WERI-Rb-1 (cell line): ENCODE data around the gene TCF25.

ENCODE experiments used
- DNase-seq: peaks from one replicate; pipeline ENCODE4 v3.0.0-alpha.2; 2020
- H3K27ac ChIP-seq: fragments of 250-450 bp; sonication (Bioruptor Pico); 2 replicates; pipeline ENCODE4 v1.5.1; 2020; ENCODE audit warnings: mild to moderate bottlenecking, moderate library complexity
- H3K27me3 ChIP-seq: fragments of 250-450 bp; sonication (Bioruptor Pico); 2 replicates; pipeline ENCODE4 v1.5.1; 2021; ENCODE audit warnings: mild to moderate bottlenecking, low read depth, moderate library complexity; ENCODE audit not compliant: insufficient read depth, severe bottlenecking
- H3K36me3 ChIP-seq: fragments of 250-450 bp; sonication (Bioruptor Pico); 2 replicates; pipeline ENCODE4 v1.5.1; 2020; ENCODE audit warnings: mild to moderate bottlenecking, moderate library complexity
- H3K4me3 ChIP-seq: 2 replicates; pipeline ENCODE4 v1.5.1; 2011; ENCODE audit warnings: low read depth, mild to moderate bottlenecking, control low read depth, low read length
- H3K9me3 ChIP-seq: fragments of 250-450 bp; sonication (Bioruptor Pico); 2 replicates; pipeline ENCODE4 v1.5.1; 2021; ENCODE audit warnings: mild to moderate bottlenecking, moderate library complexity; ENCODE audit not compliant: severe bottlenecking
- TF ChIP-seq, protein P1 (sequence below): IDR thresholded peaks from 2 replicates; pipeline ENCODE4 v1.5.1; 2011; ENCODE audit warnings: low read depth, mild to moderate bottlenecking, control low read depth, inconsistent platforms, low read length

Gene TCF25

DNA sequence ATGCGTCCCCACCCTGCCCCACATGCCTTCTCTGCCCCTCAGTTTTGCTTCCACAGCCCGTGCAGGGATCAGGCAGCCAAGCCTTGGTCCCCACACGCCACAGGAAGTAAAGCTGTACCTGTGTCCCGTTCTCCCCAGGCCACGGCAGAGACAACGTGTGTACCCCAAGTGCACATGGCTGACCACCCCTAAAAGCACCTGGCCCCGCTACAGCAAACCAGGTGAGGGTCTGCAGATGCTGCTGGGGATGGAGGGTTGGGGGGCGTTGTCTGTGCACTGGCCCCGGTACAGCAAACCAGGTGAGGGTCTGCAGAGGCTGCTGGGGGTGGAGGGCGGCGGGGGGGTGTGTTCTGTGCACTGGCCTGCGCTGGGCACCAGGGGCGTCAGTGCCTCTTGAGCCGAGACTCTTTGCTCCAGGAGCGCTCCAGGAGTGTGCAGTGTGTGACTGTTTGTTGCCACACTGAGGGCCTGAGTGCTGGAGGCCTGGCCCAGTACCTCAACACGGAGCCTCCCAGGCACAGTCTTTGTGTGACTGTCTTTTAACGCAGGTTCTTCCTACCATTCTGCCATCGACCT lies 18.8 kb downstream of the TCF25 start:
- TF ChIP-seq, protein P1, sequence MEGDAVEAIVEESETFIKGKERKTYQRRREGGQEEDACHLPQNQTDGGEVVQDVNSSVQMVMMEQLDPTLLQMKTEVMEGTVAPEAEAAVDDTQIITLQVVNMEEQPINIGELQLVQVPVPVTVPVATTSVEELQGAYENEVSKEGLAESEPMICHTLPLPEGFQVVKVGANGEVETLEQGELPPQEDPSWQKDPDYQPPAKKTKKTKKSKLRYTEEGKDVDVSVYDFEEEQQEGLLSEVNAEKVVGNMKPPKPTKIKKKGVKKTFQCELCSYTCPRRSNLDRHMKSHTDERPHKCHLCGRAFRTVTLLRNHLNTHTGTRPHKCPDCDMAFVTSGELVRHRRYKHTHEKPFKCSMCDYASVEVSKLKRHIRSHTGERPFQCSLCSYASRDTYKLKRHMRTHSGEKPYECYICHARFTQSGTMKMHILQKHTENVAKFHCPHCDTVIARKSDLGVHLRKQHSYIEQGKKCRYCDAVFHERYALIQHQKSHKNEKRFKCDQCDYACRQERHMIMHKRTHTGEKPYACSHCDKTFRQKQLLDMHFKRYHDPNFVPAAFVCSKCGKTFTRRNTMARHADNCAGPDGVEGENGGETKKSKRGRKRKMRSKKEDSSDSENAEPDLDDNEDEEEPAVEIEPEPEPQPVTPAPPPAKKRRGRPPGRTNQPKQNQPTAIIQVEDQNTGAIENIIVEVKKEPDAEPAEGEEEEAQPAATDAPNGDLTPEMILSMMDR, result no peak
- Histone ChIP-seq H3K27me3 (no peaks in the 10 kb centered on the region), H3K27ac (no peak overlapping the region), H3K9me3 (no peaks in the 10 kb centered on the region), H3K36me3 (no peaks in the 10 kb centered on the region), H3K4me3 (no peak overlapping the region)
- DNase-seq, result no peak

DNA sequence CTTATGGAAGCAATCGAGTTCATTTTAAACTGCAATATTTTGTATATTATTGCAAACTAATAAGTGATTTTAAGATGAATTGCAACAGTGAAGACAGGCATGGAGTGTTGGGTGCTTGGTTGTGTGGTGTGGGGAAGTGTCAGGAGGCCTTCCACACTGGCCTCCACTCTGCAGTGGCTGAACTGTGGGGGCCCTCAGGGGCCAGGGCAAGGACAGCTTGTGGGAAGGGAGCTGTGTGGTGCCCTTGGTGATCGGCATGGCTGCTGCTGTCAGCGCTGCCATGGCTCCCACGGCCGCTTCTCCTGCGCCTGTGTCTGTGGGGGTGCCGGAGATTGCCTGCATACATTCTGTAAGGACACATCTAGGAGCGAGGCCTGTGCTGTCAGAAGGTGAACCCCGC lies 19.2 kb downstream of the TCF25 start:
- TF ChIP-seq, protein P1, result no peak
- no peak for DNase-seq
- H3K36me3 ChIP-seq, result no peaks in the 10 kb centered on the region
- H3K27ac ChIP-seq, result no peak overlapping the region
- H3K9me3 ChIP-seq, result no peaks in the 10 kb centered on the region
- H3K4me3 ChIP-seq, result no peak overlapping the region
- H3K27me3 ChIP-seq, result no peaks in the 10 kb centered on the region

DNA sequence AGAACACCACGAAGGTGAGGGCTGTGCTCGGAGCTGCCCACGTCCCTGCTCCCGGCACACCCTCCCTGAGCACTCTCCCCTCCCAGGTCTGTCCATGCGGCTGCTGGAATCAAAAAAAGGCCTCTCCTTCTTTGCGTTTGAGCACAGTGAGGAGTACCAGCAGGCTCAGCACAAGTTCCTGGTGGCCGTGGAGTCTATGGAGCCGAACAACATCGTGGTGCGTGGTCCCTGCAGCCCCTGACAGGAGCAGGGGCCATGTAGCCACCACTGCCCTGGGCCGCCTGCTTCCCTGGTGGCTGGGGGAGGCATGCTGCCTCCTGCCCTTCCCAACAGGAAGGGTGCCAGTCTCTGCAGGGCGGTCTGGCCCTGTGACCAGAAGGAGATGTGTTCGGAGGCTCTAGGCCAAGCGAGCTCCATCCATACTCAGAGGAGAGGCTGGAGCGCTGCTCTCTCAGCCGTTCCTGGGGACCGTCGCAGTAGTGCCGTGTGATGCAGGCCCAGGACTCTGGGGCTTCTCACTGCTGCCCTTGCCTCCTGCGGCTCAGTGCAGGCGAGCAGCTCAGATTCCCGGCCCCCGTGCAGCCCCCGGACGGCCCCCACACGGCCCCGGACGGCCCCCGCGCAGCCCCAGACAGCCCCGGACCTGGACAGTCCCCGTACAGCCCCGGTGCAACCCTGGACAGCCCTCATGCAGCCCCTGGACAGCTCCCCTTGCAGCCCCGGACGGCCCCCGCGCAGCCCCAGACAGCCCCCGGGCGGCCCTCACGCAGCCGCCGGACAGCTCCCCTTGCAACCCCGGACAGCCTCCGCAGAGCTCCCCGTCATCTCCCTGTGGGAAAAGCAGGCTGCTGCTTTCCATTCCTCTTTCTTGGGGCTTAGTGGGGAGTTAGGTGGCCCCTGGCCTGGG lies 20.5 kb downstream of the TCF25 start:
- no peaks in the 10 kb centered on the region for H3K36me3 ChIP-seq
- H3K9me3 ChIP-seq, result no peaks in the 10 kb centered on the region
- H3K4me3 ChIP-seq, result no peak overlapping the region
- no peak for DNase-seq
- TF ChIP-seq, protein P1, result no peak
- H3K27me3 ChIP-seq, result no peaks in the 10 kb centered on the region
- H3K27ac ChIP-seq, result no peak overlapping the region

DNA sequence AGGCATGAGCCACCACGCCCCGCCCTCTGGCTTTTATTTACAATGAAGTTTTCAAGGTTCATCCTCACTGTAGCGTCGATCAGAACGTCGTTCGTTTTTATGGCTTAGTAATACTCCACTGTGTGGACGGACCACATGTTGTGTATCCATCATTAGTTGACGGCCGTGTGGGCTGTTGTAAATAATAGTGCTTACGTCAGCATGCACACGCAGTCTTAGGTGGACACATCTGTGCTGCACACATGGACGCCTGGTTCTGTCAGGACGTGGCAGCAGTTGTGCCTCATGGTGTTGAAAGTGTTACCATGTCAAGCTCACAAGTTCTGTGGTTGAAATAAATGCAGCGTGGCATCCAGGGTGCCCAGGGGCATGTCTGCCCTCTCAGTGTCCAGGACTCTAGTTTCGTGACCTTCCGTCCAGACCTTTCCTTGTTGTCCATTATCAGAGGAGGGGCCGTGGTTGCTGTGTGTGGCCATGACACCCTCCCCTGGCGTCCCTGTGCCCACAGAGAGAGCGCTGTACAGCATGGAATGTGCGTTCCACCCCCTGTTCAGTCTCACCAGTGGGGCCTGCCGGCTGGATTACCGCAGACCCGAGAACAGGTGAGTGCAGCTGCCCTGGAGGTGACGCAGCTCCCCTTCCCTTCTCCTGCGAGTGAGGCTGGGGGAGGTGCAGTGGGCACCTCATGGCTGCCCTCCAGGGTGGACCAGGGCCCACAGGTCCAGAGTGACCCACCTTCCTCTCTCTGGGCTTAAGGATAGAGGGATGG lies 22.3 kb downstream of the TCF25 start:
- TF ChIP-seq, protein P1, result no peak
- H3K27ac ChIP-seq, result no peak overlapping the region
- no peaks in the 10 kb centered on the region for H3K36me3 ChIP-seq
- no peak for DNase-seq
- H3K4me3 ChIP-seq, result no peak overlapping the region
- no peaks in the 10 kb centered on the region for H3K27me3 ChIP-seq
- no peaks in the 10 kb centered on the region for H3K9me3 ChIP-seq

DNA sequence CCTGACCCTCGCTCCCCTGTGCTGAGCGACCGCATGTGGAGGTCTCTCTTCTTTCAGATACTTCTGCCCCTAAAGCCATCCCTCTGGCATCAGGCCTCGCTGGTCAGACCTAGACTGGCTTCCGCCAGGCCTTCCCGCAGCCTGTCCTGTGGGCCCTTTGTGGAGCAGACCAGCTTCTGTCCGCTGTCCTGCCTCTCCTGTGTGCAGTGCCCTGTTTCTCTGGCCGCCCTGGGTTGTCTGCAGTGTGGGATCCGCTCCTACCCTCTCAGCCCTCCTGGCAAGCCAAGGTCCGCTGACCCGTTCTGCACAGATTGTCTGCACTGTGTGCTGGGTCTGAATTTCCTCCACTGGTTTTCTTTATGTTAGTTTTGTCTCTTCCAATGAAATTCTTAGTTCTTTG lies 23.8 kb downstream of the TCF25 start:
- Histone ChIP-seq H3K36me3 (no peaks in the 10 kb centered on the region), H3K9me3 (no peaks in the 10 kb centered on the region), H3K27ac (no peak overlapping the region), H3K27me3 (no peaks in the 10 kb centered on the region), H3K4me3 (no peak overlapping the region)
- no peak for DNase-seq
- TF ChIP-seq, protein P1, result no peak
